HG02642 (cell line): ENCODE data around the gene CCDC6.
"Not testable (repeated sequence)": the region's sequence is repeated elsewhere in the genome, so short reads cannot be mapped to it uniquely, and the experiment has no call there.

ENCODE experiments used
- ATAC-seq: cut with Tn5 transposase; IDR thresholded peaks from one replicate; pipeline ENCODE4 v1.9.1; 2021; ENCODE audit warnings: mild to moderate bottlenecking; ENCODE audit not compliant: unreplicated experiment, poor library complexity

Gene CCDC6

GRCh38 chr10:59819265-59819664 lies 87.1 kb downstream of the CCDC6 start:
- ATAC-seq: no peak

- ATAC-seq: no peak
Observed at GRCh38 chr10:59817773-59818172, 88.6 kb downstream of the CCDC6 start.

DNA sequence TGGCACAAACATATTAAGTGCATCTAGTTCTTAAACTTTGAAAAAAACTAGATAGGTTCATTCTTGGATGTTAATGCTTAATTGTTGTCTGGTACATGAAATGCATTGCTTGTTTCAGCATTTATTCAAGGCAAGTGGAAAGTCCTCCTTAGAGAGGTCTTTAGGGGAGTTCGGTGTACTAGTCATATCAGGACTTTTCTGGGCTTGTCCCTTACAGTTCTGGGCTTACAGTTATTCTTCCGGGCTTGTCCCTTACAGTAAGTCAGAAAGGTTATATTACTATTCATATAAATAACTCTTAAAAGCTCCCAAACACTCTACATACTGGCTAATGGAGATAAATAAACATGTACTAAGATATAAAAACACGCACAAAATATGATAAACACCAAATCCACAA lies 91.5 kb downstream of the CCDC6 start:
- peak; percentile 67 for ATAC-seq

GRCh38 chr10:59812519-59813122 lies 93.7 kb downstream of the CCDC6 start:
- no peak for ATAC-seq

GRCh38 chr10:59809644-59809974 lies 96.7 kb downstream of the CCDC6 start:
- ATAC-seq: no peak

DNA sequence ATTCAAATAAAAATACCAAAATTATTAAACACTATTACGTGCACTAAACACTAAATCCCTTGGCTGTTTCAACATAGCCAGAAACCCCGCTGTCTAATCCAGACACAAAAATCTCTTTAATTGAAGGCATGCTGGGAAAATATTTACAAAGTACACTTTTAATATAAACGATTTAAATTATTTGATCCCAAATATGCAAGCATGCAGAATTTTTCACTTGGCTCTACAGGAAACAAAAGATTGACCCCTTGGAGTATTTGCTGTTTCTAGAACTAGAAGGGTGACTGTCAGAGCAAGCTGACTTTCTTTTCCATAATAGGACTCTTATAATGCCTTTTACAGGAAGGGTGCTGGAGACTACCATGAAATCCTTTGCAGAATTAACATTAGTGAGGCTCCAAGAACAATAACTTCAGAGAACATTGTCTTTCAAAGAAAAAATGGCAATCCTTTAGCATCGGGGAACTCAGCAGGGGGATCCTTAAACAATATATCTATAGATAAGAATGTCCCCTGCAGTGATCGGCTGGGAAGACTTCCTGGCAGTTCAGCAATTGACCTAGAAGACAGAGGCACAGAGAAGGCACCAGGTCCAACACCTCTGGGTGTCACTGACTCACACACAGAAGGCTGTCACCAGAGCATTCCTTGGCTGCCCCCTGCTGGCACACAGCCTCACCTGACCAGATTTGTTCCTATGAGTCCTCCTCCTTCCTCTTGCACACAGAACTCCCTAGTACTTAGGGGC lies 97.3 kb downstream of the CCDC6 start:
- peak; percentile 98 for ATAC-seq

GRCh38 chr10:59807629-59808620 lies 98.4 kb downstream of the CCDC6 start:
- no peak for ATAC-seq

DNA sequence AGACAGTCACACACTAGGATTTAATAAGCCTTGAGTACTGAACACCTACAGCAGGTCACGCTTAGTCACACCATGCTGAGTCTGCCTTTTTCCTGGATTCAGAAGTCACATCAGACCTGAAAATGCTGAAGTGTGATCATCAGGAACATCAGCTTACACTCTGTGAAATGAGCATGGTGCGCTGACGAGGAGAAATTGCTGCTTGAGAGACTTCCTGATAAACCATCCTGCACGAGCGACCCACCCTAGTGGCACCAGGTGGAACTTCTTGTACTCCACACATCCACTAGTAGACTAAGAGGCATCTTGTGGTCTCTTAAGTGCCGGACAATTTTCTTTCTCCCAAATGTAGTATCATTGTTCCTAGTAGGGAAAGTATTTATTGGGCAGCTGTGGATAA lies 101.3 kb downstream of the CCDC6 start:
- ATAC-seq: no peak

GRCh38 chr10:59804220-59804619 lies 102.1 kb downstream of the CCDC6 start:
- no peak for ATAC-seq

- ATAC-seq: no peak
Observed at GRCh38 chr10:59803714-59804113, 102.6 kb downstream of the CCDC6 start.

DNA sequence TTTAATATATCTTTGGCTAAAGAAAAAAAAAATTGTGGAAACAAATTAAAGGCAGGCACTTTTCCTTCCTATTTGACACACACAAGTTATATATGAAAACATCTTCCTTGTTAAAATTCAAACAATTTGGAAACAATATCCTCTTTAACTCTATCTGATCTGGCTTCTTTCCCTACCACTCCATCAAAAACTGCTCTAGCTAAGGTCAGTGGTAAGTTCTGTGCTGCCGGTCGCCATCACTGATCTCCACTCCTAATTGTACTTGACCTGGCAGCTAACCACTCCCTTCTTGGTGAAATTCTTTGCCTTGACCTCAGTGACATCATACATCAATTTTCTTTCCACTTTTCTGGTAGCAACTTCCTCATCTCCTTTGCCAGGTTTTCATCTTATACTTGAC lies 105.2 kb downstream of the CCDC6 start:
- ATAC-seq: no peak

DNA sequence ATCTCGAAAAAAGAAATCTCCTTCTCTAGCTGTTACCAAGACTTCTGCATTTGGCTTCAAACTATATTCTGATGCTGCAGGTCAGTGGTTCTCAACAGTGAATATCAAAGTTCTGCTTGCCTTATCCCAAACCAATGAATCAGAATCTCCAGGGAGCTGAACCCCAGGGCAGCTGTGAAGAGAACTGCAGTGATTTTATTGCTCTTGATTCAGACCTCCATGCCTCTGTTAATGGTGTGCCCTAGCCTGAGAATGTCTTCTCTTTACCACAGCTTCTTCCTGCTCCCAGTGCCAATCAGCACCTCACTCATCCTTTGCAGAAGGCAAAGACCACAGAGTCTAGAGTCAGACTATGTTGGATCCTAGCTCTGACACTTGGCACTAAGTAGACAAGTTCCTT lies 106.9 kb downstream of the CCDC6 start:
- no peak for ATAC-seq

DNA sequence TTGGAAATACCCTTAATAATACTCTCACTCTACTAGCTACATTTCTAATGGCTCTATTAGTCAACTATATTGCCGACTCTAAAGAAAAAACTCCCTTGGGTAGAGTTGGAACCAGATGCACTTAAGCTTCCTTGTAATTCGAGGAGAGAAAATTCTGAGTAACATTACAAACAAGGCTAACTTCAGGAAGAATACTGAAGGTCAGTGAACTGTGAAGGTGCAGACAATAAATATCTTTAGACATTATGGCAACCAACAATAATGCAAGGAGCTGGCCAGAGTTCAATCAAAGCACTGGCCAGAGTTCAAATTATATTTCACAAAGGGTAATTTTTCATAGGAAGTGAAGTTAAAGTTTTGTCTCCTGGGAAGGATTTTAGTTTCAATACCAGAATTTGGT lies 112.4 kb downstream of the CCDC6 start:
- no peak for ATAC-seq

- ATAC-seq: no peak
Observed at GRCh38 chr10:59792812-59793211, 113.5 kb downstream of the CCDC6 start.

- no peak for ATAC-seq
Observed at GRCh38 chr10:59791601-59792000, 114.8 kb downstream of the CCDC6 start.

DNA sequence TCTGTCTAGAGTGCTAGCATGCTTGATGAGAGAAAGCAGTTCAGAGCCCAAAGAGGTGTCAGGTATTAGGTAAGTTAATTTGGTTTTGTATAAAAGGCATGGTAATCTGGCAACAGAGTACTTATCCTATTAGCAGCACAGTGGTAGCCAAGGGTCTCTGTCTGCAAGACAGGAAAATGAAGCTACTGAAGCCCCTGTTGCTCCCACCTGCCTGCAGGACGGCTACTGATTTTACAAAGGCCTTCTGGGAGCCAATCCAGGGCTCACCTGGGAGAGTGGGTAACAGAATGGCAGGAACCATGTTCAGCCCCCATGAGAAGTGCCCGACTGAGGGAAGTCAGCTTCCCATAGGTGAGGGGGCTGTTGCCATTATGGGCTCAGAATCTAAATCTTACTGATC lies 116.3 kb downstream of the CCDC6 start:
- ATAC-seq: not testable (repeated sequence)

- not testable (repeated sequence) for ATAC-seq
Observed at GRCh38 chr10:59788914-59789313, 117.4 kb downstream of the CCDC6 start.

GRCh38 chr10:59787032-59787431 lies 119.3 kb downstream of the CCDC6 start:
- not testable (repeated sequence) for ATAC-seq

- ATAC-seq: not testable (repeated sequence)
Observed at GRCh38 chr10:59785476-59785875, 120.9 kb downstream of the CCDC6 start.

GRCh38 chr10:59781511-59781910 lies 124.8 kb downstream of the CCDC6 start:
- ATAC-seq: no peak
